Kidney (tissue), 14 donors: Measurements from ENCODE around the gene MAPK7. TPM values are rescaled to one million over a fixed set of nuclear protein-coding genes. Genes with fewer than 3 reads are reported as not detected.

ENCODE experiments used
- DNase-seq, 5 donors: peaks; one replicate each; pipeline ENCODE4 v3.0.0-alpha.2; 2013 to 2020
- FAIRE-seq: peaks from 2 replicates; lab custom pipeline; 2012; peaks lifted over from hg19 to GRCh38; lab: Jason Lieb, UNC
- H3K27ac ChIP-seq, 2 donors: one replicate each; pipeline ENCODE4 v1.7.0; 2013; ENCODE audit warnings: low read depth in 2 of 2, low read length in 2 of 2, inconsistent platforms in 1 of 2
- H3K27me3 ChIP-seq: one replicate; pipeline ENCODE4 v1.7.1; 2013; ENCODE audit warnings: low read length, inconsistent platforms; ENCODE audit not compliant: control insufficient read depth, insufficient read depth
- H3K36me3 ChIP-seq, 3 donors: one replicate each; pipeline versions ENCODE4 v1.7.0 to v1.7.1; 2013; ENCODE audit warnings: low read length in 3 of 3, control low read depth in 1 of 3, inconsistent platforms in 1 of 3; ENCODE audit not compliant: insufficient read depth in 3 of 3, control insufficient read depth in 2 of 3
- H3K4me1 ChIP-seq, 3 donors: one replicate each; pipeline versions ENCODE4 v1.7.0 to v1.7.1; 2013; ENCODE audit warnings: low read length in 3 of 3, inconsistent platforms in 1 of 3, low read depth in 1 of 3; ENCODE audit not compliant: control insufficient read depth in 2 of 3, insufficient read depth in 2 of 3
- H3K4me3 ChIP-seq, 3 donors: one replicate each; pipeline versions ENCODE4 v1.7.0 to v1.8.1; 2013; ENCODE audit warnings: low read length in 3 of 3, control low read depth in 1 of 3, inconsistent platforms in 1 of 3
- H3K9ac ChIP-seq, 3 donors: one replicate each; pipeline versions ENCODE4 v1.7.0 to v1.7.1; 2013; ENCODE audit warnings: low read length in 3 of 3, control low read depth in 1 of 3, inconsistent platforms in 1 of 3
- H3K9me3 ChIP-seq, 3 donors: one replicate each; pipeline versions ENCODE4 v1.7.0 to v1.7.1; 2013; ENCODE audit warnings: low read length in 3 of 3, control low read depth in 1 of 3, inconsistent platforms in 1 of 3; ENCODE audit not compliant: control insufficient read depth in 2 of 3, insufficient read depth in 1 of 3
- intact Hi-C: fragments of 100-400 bp; cut with DNase I; formaldehyde crosslinking; loops from one replicate; pipeline ENCODE4 v1.11.1; 2022
- polyA plus RNA-seq: library from polyadenylated mRNA; stranded (reverse); fragments of 350-450 nt; fragmentation: Illumina TruSeq; extraction: RNeasy Lipid Tissue Mini Kit (QIAGEN cat#74804); gene quantifications from one replicate; pipeline ENCODE4 v1.2.3, GENCODE V29; 2014; ENCODE audit warnings: low read depth, low replicate concordance; ENCODE audit not compliant: insufficient read depth
- total RNA-seq: library from RNA; stranded (reverse); fragmentation: NEBNext Ultra II Directional; extraction: Animal tissue kit (Norgen Biotek cat#: 25700); gene quantifications from one replicate; pipeline ENCODE4 v1.2.1, GENCODE V29; 2021
- TF ChIP-seq, protein P1 (sequence below): IDR thresholded peaks from 3 replicates; pipeline ENCODE4 v1.5.1; 2012; ENCODE audit warnings: mild to moderate bottlenecking, moderate library complexity, borderline replicate concordance; ENCODE audit not compliant: insufficient read depth; ENCODE audit errors: extremely low read depth
- donor health status: control.
- donor health status: control.
- donor health status: control.
- donor health status: control.
- donor health status: control.
- donor health status: DM: yes; HTN: yes; CAD: no.
- donor health status: Normal renal cell carcinoma (clear cell type).

MAPK7 gene
- total and polyA plus RNA-seq, 2 donors from 2014 or later = 7.1 to 36.7 TPM

DNA sequence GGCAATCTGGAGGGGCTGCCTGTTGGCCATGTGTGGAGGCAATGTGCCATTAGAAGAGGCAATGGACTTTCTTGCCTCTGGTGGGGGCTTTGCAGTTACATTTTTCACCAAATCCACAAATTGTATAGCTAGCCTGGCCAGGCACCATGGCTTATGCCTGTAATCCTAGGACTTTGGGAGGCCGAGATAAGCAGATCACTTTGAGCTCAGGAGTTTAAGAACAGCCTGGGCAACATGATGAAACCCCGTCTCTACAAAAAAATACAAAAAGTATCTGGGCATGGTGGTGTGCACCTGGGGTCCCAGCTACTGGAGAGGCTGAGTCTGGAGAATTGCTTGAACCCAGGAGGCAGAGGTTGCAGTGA lies 30.0 kb downstream of the MAPK7 start:
- Histone ChIP-seq H3K36me3 (no peaks in the 10 kb centered on the region), H3K9ac (no peak overlapping the region), H3K4me1 (no peaks in the 10 kb centered on the region), H3K27me3 (no peaks in the 10 kb centered on the region), H3K9me3 (no peaks in the 10 kb centered on the region), H3K27ac (no peak overlapping the region), H3K4me3 (no peak overlapping the region)
- intact Hi-C loops = no loop called here
- FAIRE-seq (no peak), DNase-seq (peak in 1 of 5 donors; percentile 18)
- TF ChIP-seq, protein P1, sequence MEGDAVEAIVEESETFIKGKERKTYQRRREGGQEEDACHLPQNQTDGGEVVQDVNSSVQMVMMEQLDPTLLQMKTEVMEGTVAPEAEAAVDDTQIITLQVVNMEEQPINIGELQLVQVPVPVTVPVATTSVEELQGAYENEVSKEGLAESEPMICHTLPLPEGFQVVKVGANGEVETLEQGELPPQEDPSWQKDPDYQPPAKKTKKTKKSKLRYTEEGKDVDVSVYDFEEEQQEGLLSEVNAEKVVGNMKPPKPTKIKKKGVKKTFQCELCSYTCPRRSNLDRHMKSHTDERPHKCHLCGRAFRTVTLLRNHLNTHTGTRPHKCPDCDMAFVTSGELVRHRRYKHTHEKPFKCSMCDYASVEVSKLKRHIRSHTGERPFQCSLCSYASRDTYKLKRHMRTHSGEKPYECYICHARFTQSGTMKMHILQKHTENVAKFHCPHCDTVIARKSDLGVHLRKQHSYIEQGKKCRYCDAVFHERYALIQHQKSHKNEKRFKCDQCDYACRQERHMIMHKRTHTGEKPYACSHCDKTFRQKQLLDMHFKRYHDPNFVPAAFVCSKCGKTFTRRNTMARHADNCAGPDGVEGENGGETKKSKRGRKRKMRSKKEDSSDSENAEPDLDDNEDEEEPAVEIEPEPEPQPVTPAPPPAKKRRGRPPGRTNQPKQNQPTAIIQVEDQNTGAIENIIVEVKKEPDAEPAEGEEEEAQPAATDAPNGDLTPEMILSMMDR = no peak

DNA sequence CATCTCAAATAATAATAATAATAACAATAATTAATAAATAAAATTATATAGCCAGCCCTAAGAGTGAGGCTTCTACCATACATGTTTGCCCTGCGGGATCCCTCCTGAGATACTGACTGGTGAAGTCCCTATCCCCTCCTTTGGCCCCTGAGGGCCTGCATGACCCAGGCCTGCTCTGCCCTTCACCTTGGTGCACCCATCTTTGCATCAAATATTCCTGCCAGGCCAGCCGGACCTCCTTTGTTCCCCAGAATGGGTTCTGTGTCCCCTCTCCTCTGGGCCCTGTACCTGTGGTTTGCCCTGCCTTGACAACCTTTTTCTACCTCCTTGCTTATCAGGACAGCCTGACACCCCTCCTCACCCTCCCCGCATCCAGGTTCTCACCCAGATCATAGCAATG lies 30.8 kb downstream of the MAPK7 start:
- no peaks in the 10 kb centered on the region for H3K36me3 ChIP-seq
- no peaks in the 10 kb centered on the region for H3K4me1 ChIP-seq
- H3K27ac ChIP-seq = no peak overlapping the region
- no peaks in the 10 kb centered on the region for H3K27me3 ChIP-seq
- FAIRE-seq = no peak
- H3K9me3 ChIP-seq = no peaks in the 10 kb centered on the region
- intact Hi-C loops = no loop called here
- H3K4me3 ChIP-seq = no peak overlapping the region
- H3K9ac ChIP-seq = no peak overlapping the region
- DNase-seq = peak in 1 of 5 donors; percentile 21
- TF ChIP-seq, protein P1 = no peak

DNA sequence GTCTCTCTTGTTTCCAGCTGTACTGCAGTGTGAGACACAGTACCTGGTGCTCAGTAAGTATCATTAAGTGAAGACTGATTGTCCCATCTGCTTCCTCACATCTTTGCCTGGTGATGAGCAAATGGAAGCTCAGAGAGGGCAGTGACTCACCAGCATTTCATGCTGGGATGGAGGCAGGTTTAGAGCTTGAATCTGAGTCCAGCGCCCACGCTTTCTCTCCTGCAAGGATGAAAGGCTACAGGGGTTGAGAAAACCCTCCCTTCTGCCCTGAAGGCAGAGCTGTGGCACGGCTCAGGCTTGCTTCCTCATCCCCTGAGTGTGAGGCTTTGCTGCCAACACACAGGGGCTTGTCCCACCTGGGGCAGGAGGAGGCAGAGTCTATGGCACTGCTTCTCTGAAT lies 31.2 kb downstream of the MAPK7 start:
- FAIRE-seq = no peak
- no peaks in the 10 kb centered on the region for H3K27me3 ChIP-seq
- H3K27ac ChIP-seq = no peak overlapping the region
- H3K9me3 ChIP-seq = no peaks in the 10 kb centered on the region
- no peaks in the 10 kb centered on the region for H3K36me3 ChIP-seq
- TF ChIP-seq, protein P1 = no peak
- DNase-seq = no peak
- H3K4me1 ChIP-seq = no peaks in the 10 kb centered on the region
- intact Hi-C loops = no loop called here
- H3K4me3 ChIP-seq = no peak overlapping the region
- no peak overlapping the region for H3K9ac ChIP-seq

DNA sequence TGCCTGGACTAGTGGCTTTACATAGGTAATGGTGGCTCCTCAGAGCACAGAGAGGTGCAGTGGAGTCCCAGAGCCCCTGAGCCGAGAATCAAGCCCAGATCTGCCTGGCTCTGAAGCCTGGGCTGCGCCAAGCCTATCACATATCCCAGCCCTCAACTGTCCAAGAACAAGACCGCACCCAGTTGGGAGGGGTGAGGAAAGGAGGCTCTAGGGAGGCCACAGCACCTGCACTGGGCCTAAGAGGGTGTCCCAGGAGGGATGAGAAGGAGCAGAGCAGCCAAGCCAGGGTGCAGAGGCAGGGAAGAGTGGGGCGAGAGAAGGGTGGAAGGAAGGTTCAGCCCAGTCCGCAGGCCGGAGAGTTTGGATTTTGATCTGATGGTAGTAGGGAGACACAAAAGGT lies 31.8 kb downstream of the MAPK7 start:
- Histone ChIP-seq H3K9me3 (no peaks in the 10 kb centered on the region), H3K4me1 (no peaks in the 10 kb centered on the region), H3K36me3 (no peaks in the 10 kb centered on the region), H3K27me3 (no peaks in the 10 kb centered on the region), H3K4me3 (no peak overlapping the region), H3K27ac (no peak overlapping the region), H3K9ac (no peak overlapping the region)
- no peak for FAIRE-seq
- no peak for DNase-seq
- TF ChIP-seq, protein P1 = no peak
- intact Hi-C loops = no loop called here
